Spleen (tissue), 11 donors: ENCODE measurements around the gene HOXB9. TPM values are rescaled to one million over a fixed set of nuclear protein-coding genes. Genes with fewer than 3 reads are reported as not detected.
A peak's percentile ranks its signal among the peaks of the same experiment; 100 is the strongest.

Experiments
- DNase-seq: peaks from one replicate; pipeline ENCODE4 v3.0.0-alpha.2; 2020
- H3K27ac ChIP-seq, 8 donors: fragments of 200-600 bp; sonication (generic) in 7 of 8; 1 replicate in 4 of 8; 2 replicates in 4 of 8; pipeline versions ENCODE4 v1.5.0 to v1.8.0; 2016 to 2021; ENCODE audit warnings: inconsistent platforms in 4 of 8, mild to moderate bottlenecking in 4 of 8, moderate library complexity in 1 of 8
- H3K27me3 ChIP-seq, 7 donors: fragments of 200-600 bp; sonication (generic) in 6 of 7; replicated peaks in 1 of 7; 1 replicate in 4 of 7; 2 replicates in 3 of 7; pipeline versions ENCODE4 v1.5.0 to v1.8.0; 2016 to 2021; ENCODE audit warnings: inconsistent platforms in 3 of 7, mild to moderate bottlenecking in 1 of 7
- H3K36me3 ChIP-seq, 6 donors: fragments of 200-600 bp; sonication (generic) in 5 of 6; 1 replicate in 4 of 6; 2 replicates in 2 of 6; pipeline versions ENCODE4 v1.5.0 to v1.8.0; 2016 to 2021; ENCODE audit warnings: inconsistent platforms in 2 of 6
- H3K4me1 ChIP-seq, 6 donors: fragments of 200-600 bp; sonication (generic) in 5 of 6; 1 replicate in 3 of 6; 2 replicates in 3 of 6; pipeline versions ENCODE4 v1.5.0 to v1.8.0; 2016 to 2021; ENCODE audit warnings: inconsistent platforms in 3 of 6
- H3K4me3 ChIP-seq, 8 donors: fragments of 200-600 bp; sonication (generic) in 7 of 8; 1 replicate in 4 of 8; 2 replicates in 4 of 8; pipeline versions ENCODE4 v1.5.0 to v1.8.0; 2016 to 2021; ENCODE audit warnings: inconsistent platforms in 4 of 8, mild to moderate bottlenecking in 4 of 8, moderate library complexity in 2 of 8
- H3K9me3 ChIP-seq, 8 donors: fragments of 200-600 bp; sonication (generic) in 7 of 8; 1 replicate in 4 of 8; 2 replicates in 4 of 8; pipeline versions ENCODE4 v1.5.0 to v1.8.0; 2016 to 2021; ENCODE audit warnings: inconsistent platforms in 4 of 8
- POLR2A ChIP-seq, 3 donors: fragments of 450-650 bp; IDR thresholded peaks; one replicate each; pipeline ENCODE4 v1.5.1; 2017; ENCODE audit warnings: antibody characterized with exemption in 3 of 3, mild to moderate bottlenecking in 1 of 3
- POLR2AphosphoS5 ChIP-seq, 3 donors: sonication (generic); formaldehyde crosslinking; IDR thresholded peaks; one replicate each; pipeline ENCODE4 v1.5.1; 2017; ENCODE audit warnings: antibody characterized with exemption in 3 of 3
- WGBS, 5 donors: extraction: QIAGEN DNeasy Blood & Tissue Kit in 3 of 5; methylation state at CpG; one replicate each; pipeline versions ENCODE4 v1.1.5 to v1.1.7; 2013 to 2018; 5-methylcytosine and 5-hydroxymethylcytosine counted together
- intact Hi-C: fragments of 100-400 bp; cut with DNase I; formaldehyde crosslinking; loops from one replicate; pipeline ENCODE4 v1.15.0; 2023; ENCODE audit warnings: low total_unique reads
- polyA plus RNA-seq, 3 donors: library from polyadenylated mRNA; stranded (reverse); fragments of 200-250 nt; gene quantifications; one replicate each; pipeline ENCODE4 v1.2.1, GENCODE V29; 2013
- total RNA-seq, 7 donors: library from RNA; depleted of rRNA in 3 of 7; stranded (reverse); fragments of >200 nt in 3 of 7; fragmentation: NEBNext Ultra II Directional in 4 of 7; extraction: Animal tissue kit (Norgen Biotek cat#: 25700) in 4 of 7; gene quantifications; one replicate each; pipeline versions ENCODE4 v1.1.0 to v1.2.1, GENCODE V29; 2016 to 2021
- TF ChIP-seq, protein P1 (sequence below), 11 experiments: fragments of 200-600 bp in 7 of 11; fragments of 450-650 bp in 4 of 11; sonication (generic) in 4 of 11; IDR thresholded peaks in 8 of 11; conservative IDR thresholded peaks in 3 of 11; 1 replicate in 7 of 11; 2 replicates in 4 of 11; pipeline versions ENCODE4 v1.4.0 to v1.8.0; 2016 to 2021; ENCODE audit warnings: antibody characterized with exemption in 11 of 11, inconsistent platforms in 4 of 11, mild to moderate bottlenecking in 1 of 11
- donor health status: healthy with polysubstance abuse.
- donor health status: DM: no; HTN: no; CAD: no; lungs with moderate emphysema.
- donor health status: DM: no; HTN: no; CAD: no.
- donor health status: Bipolar disorder and iron deficiency.
- donor health status: healthy.
- donor health status: DM: no; HTN: no; CAD: no.
- donor health status: DM: yes; HTN: yes; CAD: no.

HOXB9 gene
- total and polyA plus RNA-seq, 10 donors: 0.10 to 0.50 (median 0.42) TPM; not detected in 5

DNA sequence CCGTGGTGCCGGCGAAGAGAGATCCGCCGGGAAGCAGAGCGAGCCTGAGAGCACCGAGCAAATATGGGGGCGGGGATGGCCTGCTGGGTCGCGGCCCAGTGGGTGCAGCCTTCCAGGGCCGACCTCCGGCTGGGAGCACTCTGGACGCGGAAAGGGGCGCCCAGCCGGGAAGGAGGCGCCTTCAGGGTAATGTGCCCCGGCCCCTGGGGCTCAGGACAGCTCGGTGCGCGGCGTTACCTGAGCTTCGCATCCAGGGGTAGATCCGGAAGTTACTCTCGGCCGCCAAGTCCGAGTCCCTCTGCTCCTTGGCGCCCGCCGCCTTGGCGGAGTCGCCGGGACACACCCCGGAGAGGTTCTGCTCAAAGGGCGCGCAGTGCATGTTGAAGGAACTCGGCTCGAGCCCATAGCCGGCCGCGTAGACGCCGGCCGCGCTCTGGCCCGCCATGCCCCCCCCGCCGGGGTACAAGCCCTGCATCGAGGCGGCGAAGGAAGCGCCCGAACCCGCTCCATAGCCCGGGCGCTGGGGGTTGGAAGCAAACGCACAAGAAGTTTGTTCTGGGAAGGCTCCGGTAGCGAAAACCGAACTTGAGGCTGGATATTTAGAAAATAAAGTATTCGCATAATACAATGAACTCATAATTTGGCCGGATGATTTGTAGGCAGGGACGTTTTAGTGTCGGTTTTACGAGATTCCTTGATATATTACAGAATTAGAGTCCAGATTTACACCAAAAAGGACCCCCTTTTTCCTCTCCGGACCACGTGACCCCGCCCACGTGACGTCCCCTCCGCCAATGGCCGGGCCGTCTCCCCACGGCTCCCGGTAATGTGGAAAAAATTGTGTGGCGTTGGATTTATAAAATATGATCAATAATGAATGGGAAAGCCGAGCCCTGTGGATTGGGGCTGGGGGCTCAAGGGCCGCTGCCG is 15.6 kb downstream of the HOXB9 start, which contains the start of gene HOXB7:
Gene HOXB7 (minus strand): TSS at position 736 of the 930 bp plus-strand sequence. CDS start 99 bp downstream, at position 637.
- Histone ChIP-seq H3K27me3 (peaks cover 4 to 100% (median 80%) of the 10 kb centered on the region in 7 donors), H3K36me3 (no peaks in the 10 kb centered on the region), H3K9me3 (no peaks in the 10 kb centered on the region), H3K4me1 (peaks cover 14 to 59% (median 49%) of the 10 kb centered on the region in 6 donors), H3K4me3 (peak within 1 kb of the TSS; percentile 45 to 85 (median 66)), H3K27ac (peak within 1 kb of the TSS in 7 of 8 donors; percentile 38 to 80 (median 65))
- intact Hi-C loops: loop anchor here (10.0 kb wide), 1 partner anchor 456 kb away; no protein-coding TSS in a partner anchor
- peak; percentile 85 for DNase-seq
- 0 to 1% (median 1%) methylated on average over 33 to 79 of the region's 79 CpGs for WGBS, 5 donors
- TF ChIP-seq, protein P1, sequence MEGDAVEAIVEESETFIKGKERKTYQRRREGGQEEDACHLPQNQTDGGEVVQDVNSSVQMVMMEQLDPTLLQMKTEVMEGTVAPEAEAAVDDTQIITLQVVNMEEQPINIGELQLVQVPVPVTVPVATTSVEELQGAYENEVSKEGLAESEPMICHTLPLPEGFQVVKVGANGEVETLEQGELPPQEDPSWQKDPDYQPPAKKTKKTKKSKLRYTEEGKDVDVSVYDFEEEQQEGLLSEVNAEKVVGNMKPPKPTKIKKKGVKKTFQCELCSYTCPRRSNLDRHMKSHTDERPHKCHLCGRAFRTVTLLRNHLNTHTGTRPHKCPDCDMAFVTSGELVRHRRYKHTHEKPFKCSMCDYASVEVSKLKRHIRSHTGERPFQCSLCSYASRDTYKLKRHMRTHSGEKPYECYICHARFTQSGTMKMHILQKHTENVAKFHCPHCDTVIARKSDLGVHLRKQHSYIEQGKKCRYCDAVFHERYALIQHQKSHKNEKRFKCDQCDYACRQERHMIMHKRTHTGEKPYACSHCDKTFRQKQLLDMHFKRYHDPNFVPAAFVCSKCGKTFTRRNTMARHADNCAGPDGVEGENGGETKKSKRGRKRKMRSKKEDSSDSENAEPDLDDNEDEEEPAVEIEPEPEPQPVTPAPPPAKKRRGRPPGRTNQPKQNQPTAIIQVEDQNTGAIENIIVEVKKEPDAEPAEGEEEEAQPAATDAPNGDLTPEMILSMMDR (IDR thresholded peaks at IDR 0.05 in 8 of 11, conservative IDR thresholded peaks at IDR 0.05 in 3 of 11): no peak
- no peak for TF ChIP-seq POLR2A (IDR thresholded peaks at IDR 0.05)
- TF ChIP-seq POLR2AphosphoS5 (IDR thresholded peaks at IDR 0.05): peak in 2 of 3 donors; percentile 37 to 43

DNA sequence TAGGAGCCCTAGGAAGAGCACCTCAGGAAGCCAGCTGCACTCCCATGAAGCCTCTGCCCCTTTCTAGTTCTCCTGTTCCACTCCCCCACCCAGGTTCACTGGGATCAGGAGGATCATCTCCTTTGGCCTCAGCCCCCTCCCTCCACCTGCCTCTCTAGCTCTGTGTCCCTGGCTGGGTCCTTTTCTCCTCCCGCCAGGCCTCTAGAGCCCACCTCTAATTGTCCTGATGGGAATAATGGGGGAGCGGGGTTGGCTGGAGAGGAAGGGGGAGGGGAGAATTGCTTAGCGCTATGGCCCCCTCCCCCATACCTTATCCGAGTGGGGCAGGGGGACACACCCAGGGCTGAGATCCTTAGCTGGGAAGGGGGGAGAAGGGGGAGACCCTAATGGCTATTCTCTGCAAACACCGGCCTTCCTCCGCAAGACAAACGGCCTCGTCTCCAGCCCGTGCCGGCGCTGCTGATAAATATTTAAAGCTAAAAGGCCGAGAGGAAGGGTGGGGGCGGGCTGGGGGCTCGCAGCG is 16.3 kb downstream of the HOXB9 start:
- DNase-seq: no peak
- no peaks in the 10 kb centered on the region for H3K36me3 ChIP-seq
- H3K4me1 ChIP-seq: peaks cover 14 to 57% (median 49%) of the 10 kb centered on the region in 6 donors
- H3K9me3 ChIP-seq: no peaks in the 10 kb centered on the region
- intact Hi-C loops: loop anchor here (10.0 kb wide), 1 partner anchor 455 kb away; no protein-coding TSS in a partner anchor
- 11 to 18% (median 16%) methylated on average over 13 to 15 of the region's 15 CpGs for WGBS, 5 donors
- no peak for TF ChIP-seq POLR2A (IDR thresholded peaks at IDR 0.05)
- TF ChIP-seq, protein P1 (IDR thresholded peaks at IDR 0.05 in 8 of 11, conservative IDR thresholded peaks at IDR 0.05 in 3 of 11): no peak
- H3K27me3 ChIP-seq: peaks cover 4 to 100% (median 80%) of the 10 kb centered on the region in 7 donors
- peak overlapping the region; percentile 45 to 85 (median 66) for H3K4me3 ChIP-seq
- H3K27ac ChIP-seq: peak overlapping the region in 5 of 8 donors; percentile 63 to 80 (median 67)

DNA sequence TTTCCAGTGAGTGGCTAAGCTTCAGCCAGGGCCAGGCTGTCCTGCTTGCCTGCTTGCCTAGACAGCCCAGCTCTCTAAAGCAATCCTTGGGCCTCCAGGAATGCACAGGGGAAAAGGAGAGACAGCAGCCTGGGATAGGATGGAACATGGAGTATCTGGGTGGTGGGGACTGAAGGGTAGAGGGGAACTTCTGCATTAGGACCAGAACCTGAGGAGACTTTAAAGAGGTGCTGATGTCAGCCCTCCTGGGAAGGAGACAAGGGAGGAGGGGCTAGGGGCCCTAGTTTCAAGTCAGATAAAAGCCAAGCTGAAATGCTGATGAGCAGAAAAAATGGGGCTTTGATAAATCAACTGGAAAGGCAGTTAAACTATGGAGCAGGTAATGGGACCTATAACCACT is 17.1 kb downstream of the HOXB9 start:
- TF ChIP-seq POLR2A (IDR thresholded peaks at IDR 0.05): no peak
- TF ChIP-seq, protein P1 (IDR thresholded peaks at IDR 0.05 in 8 of 11, conservative IDR thresholded peaks at IDR 0.05 in 3 of 11): no peak
- no peak for TF ChIP-seq POLR2AphosphoS5 (IDR thresholded peaks at IDR 0.05)
- H3K4me1 ChIP-seq: peaks cover 11 to 57% (median 44%) of the 10 kb centered on the region in 6 donors
- no peak overlapping the region for H3K27ac ChIP-seq
- no peaks in the 10 kb centered on the region for H3K9me3 ChIP-seq
- peaks cover 0 to 100% (median 80%) of the 10 kb centered on the region in 7 donors for H3K27me3 ChIP-seq
- no peak overlapping the region for H3K4me3 ChIP-seq
- H3K36me3 ChIP-seq: no peaks in the 10 kb centered on the region
- intact Hi-C loops: no loop called here
- DNase-seq: no peak

DNA sequence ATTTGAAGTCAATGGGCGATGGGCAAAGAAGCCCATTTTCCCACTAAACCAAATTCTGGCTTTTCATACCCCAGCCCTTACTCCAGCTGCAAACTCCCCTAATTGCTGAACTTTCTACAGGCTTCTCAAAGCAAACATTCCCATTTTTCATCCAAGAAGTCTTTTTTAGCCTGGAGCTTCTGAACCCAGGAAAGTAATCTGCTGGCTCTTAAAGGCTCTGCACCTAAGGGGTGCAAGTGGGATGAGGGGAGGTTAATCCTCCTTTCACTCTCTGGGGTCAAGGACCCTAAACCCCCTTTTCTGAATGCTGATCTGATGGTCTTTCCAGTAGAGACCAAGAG is 17.7 kb downstream of the HOXB9 start:
- intact Hi-C loops: no loop called here
- no peak for DNase-seq
- Histone ChIP-seq H3K9me3 (no peaks in the 10 kb centered on the region), H3K27ac (no peak overlapping the region), H3K36me3 (no peaks in the 10 kb centered on the region), H3K4me3 (no peak overlapping the region), H3K4me1 (peaks cover 7 to 57% (median 39%) of the 10 kb centered on the region in 6 donors), H3K27me3 (peaks cover 0 to 100% (median 79%) of the 10 kb centered on the region in 7 donors)
- 93 to 100% (median 96%) methylated on average over 1 of the region's 1 CpG for WGBS, 5 donors
- TF ChIP-seq POLR2A (IDR thresholded peaks at IDR 0.05) (no peak), POLR2AphosphoS5 (IDR thresholded peaks at IDR 0.05) (no peak)
- TF ChIP-seq, protein P1 (IDR thresholded peaks at IDR 0.05 in 8 of 11, conservative IDR thresholded peaks at IDR 0.05 in 3 of 11): no peak
